ENCODE results near the gene CDON. TPM values are rescaled to one million over a fixed set of nuclear protein-coding genes. Genes with fewer than 3 reads are reported as not detected.

CDON gene
- total and polyA plus RNA-seq, 9 of the 15 experiments (the other 6 are each of a cell fraction or from before 2014, with no cell fraction given): 0.08 to 0.64 (median 0.40) TPM

GRCh38 chr11:126095745-126096144 is 33.1 kb upstream of the CDON start:
- Histone ChIP-seq H3K4me3 (no peak overlapping the region), H3K27me3 (ENCODE audit: control insufficient read depth in 2 of 2, insufficient read depth in 2 of 2, low read length in 2 of 2) (peaks cover 35 to 57% of the 10 kb centered on the region in 2 experiments; a peak in 4 of 5 replicates), H2AFZ (ENCODE audit: low read depth, low read length) (no peak overlapping the region), H3K9me3 (replicated peaks; ENCODE audit: control insufficient read depth, insufficient read depth, low read depth, low read length) (no peaks in the 10 kb centered on the region), H3K4me1 (replicated peaks in 1 of 2; ENCODE audit: control insufficient read depth in 2 of 2, insufficient read depth in 2 of 2, low read length in 2 of 2) (no peaks in the 10 kb centered on the region; a peak in 1 of 5 replicates), H3K9ac (ENCODE audit: insufficient read depth in 1 of 2, low read depth in 2 of 2, low read length in 2 of 2) (no peak overlapping the region), H3K9me1 (ENCODE audit: control insufficient read depth, insufficient read depth, low read length) (no peaks in the 10 kb centered on the region), H4K20me1 (replicated peaks; ENCODE audit: control insufficient read depth, insufficient read depth, low read length) (peaks cover 6% of the 10 kb centered on the region; the same call in 1 of the 2 replicates), H3K27ac (ENCODE audit: extremely low read depth, low read depth, low read length) (no peak overlapping the region), H3K36me3 (ENCODE audit: control insufficient read depth, insufficient read depth, low read length) (no peaks in the 10 kb centered on the region), H3K79me2 (ENCODE audit: control insufficient read depth, insufficient read depth, low read length) (no peaks in the 10 kb centered on the region), H3K4me2 (ENCODE audit: insufficient read depth, low read length) (no peak overlapping the region)
- CTCF ChIA-PET (ENCODE audit: low intra/inter-chr PET ratio): no interaction called here
- TF ChIP-seq NCOA6 (IDR thresholded peaks at IDR 0.05): no peak
- TF ChIP-seq XRCC3 (IDR thresholded peaks at IDR 0.05): no peak
- TF ChIP-seq MCM5 (IDR thresholded peaks at IDR 0.05; ENCODE audit: low read depth): no peak
- TF ChIP-seq RBM14 (IDR thresholded peaks at IDR 0.05; ENCODE audit: borderline replicate concordance, insufficient read depth, low read depth, low read length): no peak
- TF ChIP-seq BACH1 (tag; IDR thresholded peaks at IDR 0.05): no peak
- TF ChIP-seq RBM15 (IDR thresholded peaks at IDR 0.05; ENCODE audit: insufficient read depth, low read length): no peak
- TF ChIP-seq USF2 (CRISPR knock-in tag; IDR thresholded peaks at IDR 0.05): no peak
- TF ChIP-seq MTA3 (IDR thresholded peaks at IDR 0.05; ENCODE audit: borderline replicate concordance): no peak
- no TSS peak for BruUV-seq (replicated peaks)
- WGBS (ENCODE audit: insufficient coverage, low coverage, missing lambda C conversion rate): 7% methylated on average over 4 of the region's 4 CpGs
- in situ Hi-C loops (cut with MboI) (no loop called here), intact Hi-C loops (cut with micrococcal nuclease) (no loop called here)
- FAIRE-seq (no peak), ATAC-seq (no peak), DNase-seq (ENCODE audit: extremely low read depth in 1 of 4, low spot score in 3 of 4) (no peak)
- POLR2A ChIA-PET: no interaction called here
